A673 (cell line): ENCODE measurements around the gene P4HA1. TPM values are rescaled to one million over a fixed set of nuclear protein-coding genes. Genes with fewer than 3 reads are reported as not detected.

Source experiments
- BruUV-seq: library from RNA; stranded (reverse); fragments of 400-500 nt; replicated peaks from 2 replicates; lab custom pipeline; 2021; lab: Mats Ljungman, UMichigan
- CTCF ChIA-PET: fragments of 300-600 bp; sonication (Branson Sonifier 250); formaldehyde crosslinking; loops from one replicate; lab custom pipeline; 2022; ENCODE audit warnings: antibody characterized with exemption; lab: Charles Lee
- POLR2A ChIA-PET: fragments of 300-600 bp; sonication (Branson Sonifier 250); formaldehyde crosslinking; loops from one replicate; lab custom pipeline; 2022; ENCODE audit warnings: antibody characterized with exemption; ENCODE audit not compliant: low non-redundant PET; lab: Charles Lee
- DNase-seq: peaks from one replicate; pipeline ENCODE4 v3.0.0-alpha.2; 2015; ENCODE audit warnings: low spot score
- H3K27ac ChIP-seq: fragments of 200-600 bp; sonication (generic); 2 replicates; pipeline ENCODE4 v1.5.1; 2016; ENCODE audit warnings: mixed run types, low read depth, mild to moderate bottlenecking, mixed read lengths, antibody characterized with exemption, low read length; ENCODE audit not compliant: poor library complexity, severe bottlenecking
- H3K27me3 ChIP-seq: fragments of 200-600 bp; sonication (generic); replicated peaks from 2 replicates; pipeline ENCODE4 v1.6.1; 2017; ENCODE audit warnings: mixed run types, low read depth, mild to moderate bottlenecking, mixed read lengths, antibody characterized with exemption, low read length; ENCODE audit not compliant: insufficient read depth, poor library complexity
- H3K36me3 ChIP-seq: fragments of 200-600 bp; sonication (generic); 2 replicates; pipeline ENCODE4 v1.6.1; 2016; ENCODE audit warnings: mixed run types, mild to moderate bottlenecking, mixed read lengths, antibody characterized with exemption, low read length; ENCODE audit not compliant: insufficient read depth, poor library complexity, severe bottlenecking
- H3K4me1 ChIP-seq: fragments of 200-600 bp; sonication (generic); 2 replicates; pipeline ENCODE4 v1.6.1; 2017; ENCODE audit warnings: mixed run types, mild to moderate bottlenecking, mixed read lengths, antibody characterized with exemption, low read length; ENCODE audit not compliant: insufficient read depth, poor library complexity, severe bottlenecking
- H3K4me3 ChIP-seq: fragments of 200-600 bp; sonication (generic); 2 replicates; pipeline ENCODE4 v1.5.1; 2016; ENCODE audit warnings: low read depth, mixed run types, mild to moderate bottlenecking, mixed read lengths, low read length; ENCODE audit not compliant: poor library complexity, severe bottlenecking
- H3K9me3 ChIP-seq: fragments of 200-600 bp; sonication (generic); 2 replicates; pipeline ENCODE4 v1.6.1; 2016; ENCODE audit warnings: mixed run types, low read depth, mild to moderate bottlenecking, mixed read lengths, antibody characterized with exemption, low read length; ENCODE audit not compliant: poor library complexity, severe bottlenecking
- CTCF ChIP-seq: fragments of 300-800, 200-600 bp; sonication (generic); conservative IDR thresholded peaks from 2 replicates; pipeline ENCODE4 v1.5.1; 2017; ENCODE audit warnings: low read depth, mild to moderate bottlenecking, antibody characterized with exemption, low read length, moderate library complexity, mixed read lengths
- EZH2 ChIP-seq: fragments of 200-600 bp; sonication (generic); IDR thresholded peaks from 2 replicates; pipeline ENCODE4 v1.6.1; 2017; ENCODE audit warnings: borderline replicate concordance, low read depth, mild to moderate bottlenecking, mixed read lengths, antibody characterized with exemption, low read length; ENCODE audit not compliant: poor library complexity, severe bottlenecking
- intact Hi-C: fragments of 100-400 bp; cut with micrococcal nuclease; formaldehyde crosslinking; loops from one replicate; pipeline ENCODE4 v1.10.0; 2022; ENCODE audit not compliant: unreplicated experiment
- total RNA-seq: library from RNA; stranded (reverse); gene quantifications from 2 replicates; pipeline ENCODE4 v1.2.3, GENCODE V29; 2021

P4HA1 gene
- total RNA-seq, 1 experiment from 2014 or later = 36.5 TPM

DNA sequence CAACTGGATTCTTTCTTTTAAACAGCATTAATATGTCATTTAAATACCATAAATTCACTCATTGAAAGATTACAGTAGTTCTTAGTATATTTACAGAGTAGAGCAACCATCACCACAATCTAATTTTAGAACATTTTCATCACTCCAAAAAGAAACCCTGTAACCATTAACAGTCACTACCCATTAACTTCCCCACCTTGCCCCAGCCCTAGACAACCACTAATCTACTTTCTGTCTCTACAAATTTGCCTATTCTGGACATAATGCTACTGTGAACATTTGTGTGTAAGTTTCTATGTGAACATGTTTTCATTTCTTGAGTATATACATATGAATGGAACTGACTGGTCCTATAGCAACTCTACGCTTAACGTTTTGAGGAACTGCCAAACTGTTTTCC, 42.4 kb downstream of the P4HA1 start:
- no peaks in the 10 kb centered on the region for H3K9me3 ChIP-seq
- ChIA-PET POLR2A (no interaction called here), CTCF (no interaction called here)
- no peaks in the 10 kb centered on the region for H3K27me3 ChIP-seq
- no peak for TF ChIP-seq EZH2
- TF ChIP-seq CTCF = no peak
- intact Hi-C loops = no loop called here
- H3K4me1 ChIP-seq = no peaks in the 10 kb centered on the region
- no peak overlapping the region for H3K4me3 ChIP-seq
- peaks cover 17% of the 10 kb centered on the region for H3K36me3 ChIP-seq
- BruUV-seq = no TSS peak
- DNase-seq = no peak
- H3K27ac ChIP-seq = no peak overlapping the region

- no peaks in the 10 kb centered on the region for H3K4me1 ChIP-seq
- no peak for DNase-seq
- TF ChIP-seq EZH2 (no peak), CTCF (no peak)
- BruUV-seq = no TSS peak
- no peak overlapping the region for H3K27ac ChIP-seq
- H3K4me3 ChIP-seq = no peak overlapping the region
- CTCF ChIA-PET = no interaction called here
- no peaks in the 10 kb centered on the region for H3K27me3 ChIP-seq
- H3K9me3 ChIP-seq = no peaks in the 10 kb centered on the region
- intact Hi-C loops = no loop called here
- POLR2A ChIA-PET = no interaction called here
- H3K36me3 ChIP-seq = peaks cover 17% of the 10 kb centered on the region
Observed at GRCh38 chr10:73053275-73053674, 43.4 kb downstream of the P4HA1 start.

DNA sequence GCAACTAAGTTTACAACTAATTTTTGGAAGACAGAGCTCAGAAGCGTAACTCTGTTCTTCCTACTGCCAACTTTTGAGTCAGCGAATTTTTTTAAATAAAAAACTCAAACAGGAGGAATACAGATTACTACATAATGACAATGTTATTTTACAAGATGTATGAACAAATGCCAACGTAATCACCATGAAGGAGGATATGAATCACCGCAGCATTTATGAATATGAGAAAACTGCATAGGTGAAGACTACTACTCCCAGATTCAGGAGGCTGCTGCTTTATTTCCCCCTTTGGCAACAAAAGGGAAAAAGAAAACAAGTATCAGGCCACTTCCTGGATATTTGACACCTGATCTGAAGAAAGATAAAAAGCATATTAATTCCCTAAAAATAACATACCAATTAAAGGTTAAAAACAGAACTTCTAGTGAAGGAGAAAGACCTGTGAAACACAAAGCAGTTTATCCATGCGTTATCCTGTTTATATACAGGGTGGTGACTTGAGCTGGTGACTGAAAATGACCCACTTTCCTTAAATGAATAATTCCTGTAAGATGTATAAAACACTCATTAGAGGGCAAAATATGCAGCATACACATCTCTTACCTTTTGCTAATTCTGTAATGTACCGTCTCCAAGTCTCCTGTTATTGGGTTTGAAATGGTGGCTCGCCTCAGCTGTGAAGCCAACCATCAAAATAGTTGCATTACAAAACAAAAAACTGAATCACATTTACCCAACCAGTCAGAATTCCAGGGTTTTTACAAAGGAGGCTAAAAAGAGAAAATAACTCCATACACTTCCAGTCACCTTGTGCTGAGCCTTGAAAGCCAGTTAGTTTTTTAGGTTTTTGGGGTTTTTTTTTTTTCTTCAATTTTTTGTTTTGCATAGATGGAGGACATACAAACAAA, 52.0 kb downstream of the P4HA1 start:
- ChIA-PET POLR2A (interaction anchor here (0.7 kb wide), 1 partner anchor 210 kb away, joined by 3 read pairs; no protein-coding TSS in a partner anchor), CTCF (no interaction called here)
- Histone ChIP-seq H3K9me3 (no peaks in the 10 kb centered on the region), H3K27me3 (no peaks in the 10 kb centered on the region), H3K4me3 (no peak overlapping the region), H3K36me3 (peaks cover 12% of the 10 kb centered on the region), H3K4me1 (peaks cover 23% of the 10 kb centered on the region), H3K27ac (peak overlapping the region; percentile 52)
- peak; percentile 44 for DNase-seq
- BruUV-seq = no TSS peak
- TF ChIP-seq CTCF (no peak), EZH2 (no peak)
- intact Hi-C loops = no loop called here
